Choroid plexus epithelial cell (primary cell): ENCODE data around the gene BCO2.

Source experiments
- DNase-seq: peaks from one replicate; pipeline ENCODE4 v3.0.0-alpha.2; 2010; ENCODE audit warnings: low read depth
- H3K4me3 ChIP-seq: 2 replicates; pipeline ENCODE4 v1.5.1; 2011; ENCODE audit warnings: low read depth, mild to moderate bottlenecking, control low read depth, low read length, moderate library complexity
- TF ChIP-seq, protein P1 (sequence below): conservative IDR thresholded peaks from 2 replicates; pipeline ENCODE4 v1.5.1; 2011; ENCODE audit warnings: low read depth, mild to moderate bottlenecking, control low read depth, inconsistent platforms, low read length, moderate library complexity

Gene BCO2

DNA sequence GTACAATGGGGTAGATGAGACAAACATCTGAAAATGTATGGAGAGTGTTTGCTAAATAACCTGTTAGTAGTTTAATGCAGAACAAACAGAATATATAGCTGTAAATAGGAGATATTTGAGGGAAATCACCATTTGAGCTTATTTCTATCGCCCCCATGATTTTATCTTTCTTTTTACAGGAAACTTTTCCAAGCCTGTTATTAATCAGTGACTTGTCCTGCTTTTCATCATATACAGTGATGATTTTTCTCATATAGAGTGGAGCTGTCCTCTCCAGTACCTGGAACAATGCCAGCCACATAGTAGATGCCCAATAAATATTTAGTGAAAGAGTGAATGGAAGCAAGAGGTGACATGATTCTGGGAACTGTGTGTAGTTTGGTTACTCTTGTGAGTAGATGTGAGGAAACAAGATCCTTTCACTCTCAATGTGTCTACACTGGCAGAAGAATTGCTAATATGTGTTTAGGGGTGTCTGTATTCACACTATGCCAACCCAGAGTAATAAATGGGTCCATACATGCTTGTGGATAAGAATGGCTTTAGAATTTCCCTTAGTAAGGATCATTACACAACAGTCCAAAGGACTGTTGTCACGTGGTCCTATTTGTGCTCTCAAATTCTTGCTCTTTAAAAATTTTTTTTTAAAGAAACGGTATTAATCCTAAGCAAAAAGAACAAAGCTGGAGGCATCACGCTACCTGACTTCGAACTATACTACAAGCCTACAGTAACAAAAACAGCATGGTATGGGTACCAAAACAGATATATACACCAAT is 48.6 kb downstream of the BCO2 start:
- TF ChIP-seq, protein P1, sequence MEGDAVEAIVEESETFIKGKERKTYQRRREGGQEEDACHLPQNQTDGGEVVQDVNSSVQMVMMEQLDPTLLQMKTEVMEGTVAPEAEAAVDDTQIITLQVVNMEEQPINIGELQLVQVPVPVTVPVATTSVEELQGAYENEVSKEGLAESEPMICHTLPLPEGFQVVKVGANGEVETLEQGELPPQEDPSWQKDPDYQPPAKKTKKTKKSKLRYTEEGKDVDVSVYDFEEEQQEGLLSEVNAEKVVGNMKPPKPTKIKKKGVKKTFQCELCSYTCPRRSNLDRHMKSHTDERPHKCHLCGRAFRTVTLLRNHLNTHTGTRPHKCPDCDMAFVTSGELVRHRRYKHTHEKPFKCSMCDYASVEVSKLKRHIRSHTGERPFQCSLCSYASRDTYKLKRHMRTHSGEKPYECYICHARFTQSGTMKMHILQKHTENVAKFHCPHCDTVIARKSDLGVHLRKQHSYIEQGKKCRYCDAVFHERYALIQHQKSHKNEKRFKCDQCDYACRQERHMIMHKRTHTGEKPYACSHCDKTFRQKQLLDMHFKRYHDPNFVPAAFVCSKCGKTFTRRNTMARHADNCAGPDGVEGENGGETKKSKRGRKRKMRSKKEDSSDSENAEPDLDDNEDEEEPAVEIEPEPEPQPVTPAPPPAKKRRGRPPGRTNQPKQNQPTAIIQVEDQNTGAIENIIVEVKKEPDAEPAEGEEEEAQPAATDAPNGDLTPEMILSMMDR: no peak
- no peak for DNase-seq
- no peak overlapping the region for H3K4me3 ChIP-seq

DNA sequence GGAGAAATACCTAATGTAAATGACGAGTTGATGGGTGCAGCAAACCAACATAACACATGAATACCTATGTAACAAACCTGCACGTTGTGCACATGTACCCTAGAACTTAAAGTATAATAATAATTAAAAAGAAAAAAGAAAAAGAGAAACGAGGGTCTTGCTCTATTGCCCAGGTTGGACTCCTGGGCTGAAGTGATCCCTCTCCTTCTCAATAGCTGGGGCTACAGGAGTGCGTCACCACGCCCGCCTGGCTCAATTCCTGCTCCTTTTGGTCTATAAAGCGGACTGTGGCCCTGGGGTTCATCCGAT is 50.4 kb downstream of the BCO2 start:
- DNase-seq: peak; percentile 73
- H3K4me3 ChIP-seq: peak overlapping the region; percentile 90
- TF ChIP-seq, protein P1: no peak

DNA sequence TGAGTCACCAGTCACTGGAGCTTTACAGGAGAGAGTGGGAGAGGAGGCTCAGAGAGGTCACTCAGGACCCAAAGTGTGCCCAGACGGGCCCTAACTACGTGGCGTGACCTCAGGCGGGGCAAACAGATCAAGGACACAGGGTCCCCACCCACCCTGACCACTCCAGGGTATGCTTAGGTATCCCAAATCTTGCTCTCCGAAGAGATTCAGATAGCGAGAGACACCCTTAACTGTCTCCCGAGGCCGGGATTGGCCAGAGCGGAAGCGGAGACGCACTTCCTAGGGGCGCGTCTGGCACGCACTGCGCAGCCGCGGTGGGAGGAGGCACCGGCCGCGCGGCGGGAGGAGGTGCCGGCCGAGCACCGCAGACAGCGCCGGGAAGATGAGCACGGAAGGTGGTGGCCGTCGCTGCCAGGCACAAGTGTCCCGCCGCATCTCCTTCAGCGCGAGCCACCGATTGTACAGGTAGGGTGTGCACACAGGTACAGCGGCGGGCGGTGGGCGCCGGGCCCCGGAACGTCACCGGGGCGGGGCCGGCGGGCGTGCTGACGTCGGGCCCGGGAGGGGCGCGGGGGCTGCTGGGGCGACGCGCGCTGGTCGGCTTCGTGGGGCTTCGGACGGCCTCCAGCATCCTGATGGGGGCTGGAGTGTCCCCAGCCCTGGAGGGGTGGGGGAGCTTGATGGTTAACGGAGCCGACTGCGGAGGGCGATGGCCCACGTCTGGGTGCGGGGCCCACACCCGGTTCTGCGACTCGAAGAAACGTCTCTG is 50.9 kb downstream of the BCO2 start, which contains the start of gene PTS:
Gene PTS (plus strand): TSS at position 367 of the 769 bp plus-strand sequence. CDS start 16 bp downstream, at position 383.
- TF ChIP-seq, protein P1: no peak
- DNase-seq: peak; percentile 91
- peak within 1 kb of the TSS; percentile 90 for H3K4me3 ChIP-seq

DNA sequence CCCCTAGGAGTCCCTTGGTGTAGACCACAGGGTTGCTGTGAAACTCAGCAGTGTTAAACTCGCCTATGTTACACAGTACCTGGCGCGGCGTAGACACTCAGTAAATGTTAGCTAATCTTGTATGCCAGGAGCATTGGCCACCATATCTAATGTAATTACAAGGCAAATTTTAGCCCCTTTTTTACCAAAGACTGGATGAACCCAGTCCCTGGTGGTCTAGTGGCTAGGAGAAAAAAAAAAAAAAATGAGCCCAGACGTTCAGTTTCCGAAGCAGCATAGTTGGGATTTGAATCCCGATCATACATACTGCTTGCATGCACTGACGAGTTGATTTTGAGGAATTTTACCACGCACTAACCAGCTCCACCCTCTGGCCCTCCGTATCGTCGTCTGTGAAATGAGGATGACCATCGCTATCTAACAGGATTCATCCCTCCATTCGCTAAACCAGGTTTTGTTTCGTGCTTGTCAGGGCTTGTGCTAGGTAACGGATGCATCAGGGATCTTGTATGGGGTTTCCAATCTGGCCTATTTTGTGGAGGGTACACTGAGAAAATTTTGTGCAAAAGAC is 51.6 kb downstream of the BCO2 start:
- H3K4me3 ChIP-seq: peak overlapping the region; percentile 90
- DNase-seq: peak; percentile 60
- TF ChIP-seq, protein P1: peak; percentile 5

DNA sequence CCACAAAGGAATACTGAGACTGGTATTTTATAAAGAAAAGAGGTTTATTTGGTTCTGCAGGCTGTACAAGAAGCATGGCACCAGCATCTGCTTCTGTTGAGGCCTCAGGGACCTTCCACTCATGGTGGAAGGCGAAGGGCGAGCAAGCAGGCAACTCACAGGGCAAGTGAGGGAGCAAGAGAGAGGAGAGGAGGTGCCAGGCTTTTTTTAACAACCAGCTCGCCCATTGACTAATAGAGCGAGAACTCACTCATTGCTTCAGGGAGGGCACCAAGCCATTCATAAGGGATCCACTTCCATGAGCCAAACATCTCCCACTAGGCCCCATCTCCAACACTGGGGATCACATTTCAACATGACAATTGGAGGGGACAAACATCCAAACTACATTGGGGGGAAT is 52.2 kb downstream of the BCO2 start:
- TF ChIP-seq, protein P1: no peak
- H3K4me3 ChIP-seq: peak overlapping the region; percentile 90
- DNase-seq: no peak

DNA sequence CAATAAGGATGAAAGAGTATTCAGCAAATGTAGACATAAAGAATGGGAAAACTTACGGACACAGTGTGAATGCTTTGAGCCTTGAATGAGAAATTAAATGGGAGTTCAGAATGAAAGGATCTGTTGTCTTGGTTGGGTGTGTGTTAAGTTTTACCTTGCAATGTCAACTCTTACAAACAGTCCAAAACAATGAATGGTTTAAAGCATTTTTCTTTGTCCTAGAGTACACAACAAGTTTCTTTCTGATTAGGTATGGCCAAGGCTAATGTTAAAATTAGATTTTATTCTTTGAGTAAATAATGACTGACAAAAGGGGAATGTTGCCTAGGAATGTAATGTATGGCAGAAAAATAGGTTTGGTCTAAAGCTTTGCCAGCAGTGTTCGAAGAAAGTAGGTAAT is 53.4 kb downstream of the BCO2 start:
- no peak overlapping the region for H3K4me3 ChIP-seq
- no peak for DNase-seq
- TF ChIP-seq, protein P1: no peak
